OCI-LY3 (cell line): ENCODE results near the gene NRP2.

Source experiments
- H2AFZ ChIP-seq: fragments of 200-600, 300-600 bp; shearing (Covaris generic); 2 replicates; pipeline ENCODE4 v1.6.0; 2014; ENCODE audit warnings: antibody characterized with exemption, low read depth, low read length
- H3K27ac ChIP-seq: fragments of 200-600, 300-600 bp; sonication (generic); 2 replicates; pipeline ENCODE4 v1.5.1; 2014; ENCODE audit warnings: mild to moderate bottlenecking, low read length, moderate library complexity, mixed read lengths
- H3K27me3 ChIP-seq: fragments of 200-600, 300-600 bp; sonication (generic); 2 replicates; pipeline ENCODE4 v1.6.1; 2014; ENCODE audit warnings: low read depth, low read length, mixed read lengths
- H3K36me3 ChIP-seq: fragments of 200-600, 300-600 bp; sonication (generic); replicated peaks from 2 replicates; pipeline ENCODE3; 2014; ENCODE audit warnings: low read depth, low read length, mixed read lengths
- H3K4me1 ChIP-seq: fragments of 300-600, 200-600 bp; sonication (generic); 2 replicates; pipeline ENCODE4 v1.6.1; 2014; ENCODE audit warnings: low read length, mixed read lengths
- H3K4me2 ChIP-seq: fragments of 200-600, 300-600 bp; sonication (generic); 2 replicates; pipeline ENCODE4 v1.6.1; 2014; ENCODE audit warnings: low read length, mixed read lengths
- H3K4me3 ChIP-seq: fragments of 300-600, 200-600 bp; sonication (generic); 2 replicates; pipeline ENCODE4 v1.5.1; 2014; ENCODE audit warnings: antibody characterized with exemption, mild to moderate bottlenecking, low read length, moderate library complexity
- H3K79me2 ChIP-seq: fragments of 300-600, 200-600 bp; shearing (Covaris generic); 2 replicates; pipeline ENCODE4 v1.6.1; 2014; ENCODE audit warnings: mild to moderate bottlenecking, low read length, mixed read lengths
- H3K9ac ChIP-seq: fragments of 300-600, 200-600 bp; shearing (Covaris generic); 2 replicates; pipeline ENCODE4 v1.6.0; 2014; ENCODE audit warnings: mild to moderate bottlenecking, low read length, moderate library complexity
- H3K9me3 ChIP-seq: fragments of 200-600, 300-600 bp; shearing (Covaris generic); 2 replicates; pipeline ENCODE4 v1.6.1; 2014; ENCODE audit warnings: low read length, mixed read lengths; ENCODE audit not compliant: insufficient read depth
- H4K20me1 ChIP-seq: fragments of 200-600, 300-600 bp; sonication (generic); 2 replicates; pipeline ENCODE4 v1.6.1; 2016; ENCODE audit warnings: low read length, mixed read lengths; ENCODE audit not compliant: insufficient read depth
- EZH2phosphoT487 ChIP-seq: fragments of 200-600 bp; shearing (Covaris generic); IDR thresholded peaks from 2 replicates; pipeline ENCODE4 v1.6.1; 2018; ENCODE audit warnings: antibody characterized with exemption, mixed run types, low read depth
- TF ChIP-seq, protein P1 (sequence below): fragments of 200-600, 300-600 bp; sonication (generic); IDR thresholded peaks from 2 replicates; pipeline ENCODE4 v1.5.1; 2014; ENCODE audit warnings: antibody characterized with exemption, low read length, low read depth

NRP2 gene

DNA sequence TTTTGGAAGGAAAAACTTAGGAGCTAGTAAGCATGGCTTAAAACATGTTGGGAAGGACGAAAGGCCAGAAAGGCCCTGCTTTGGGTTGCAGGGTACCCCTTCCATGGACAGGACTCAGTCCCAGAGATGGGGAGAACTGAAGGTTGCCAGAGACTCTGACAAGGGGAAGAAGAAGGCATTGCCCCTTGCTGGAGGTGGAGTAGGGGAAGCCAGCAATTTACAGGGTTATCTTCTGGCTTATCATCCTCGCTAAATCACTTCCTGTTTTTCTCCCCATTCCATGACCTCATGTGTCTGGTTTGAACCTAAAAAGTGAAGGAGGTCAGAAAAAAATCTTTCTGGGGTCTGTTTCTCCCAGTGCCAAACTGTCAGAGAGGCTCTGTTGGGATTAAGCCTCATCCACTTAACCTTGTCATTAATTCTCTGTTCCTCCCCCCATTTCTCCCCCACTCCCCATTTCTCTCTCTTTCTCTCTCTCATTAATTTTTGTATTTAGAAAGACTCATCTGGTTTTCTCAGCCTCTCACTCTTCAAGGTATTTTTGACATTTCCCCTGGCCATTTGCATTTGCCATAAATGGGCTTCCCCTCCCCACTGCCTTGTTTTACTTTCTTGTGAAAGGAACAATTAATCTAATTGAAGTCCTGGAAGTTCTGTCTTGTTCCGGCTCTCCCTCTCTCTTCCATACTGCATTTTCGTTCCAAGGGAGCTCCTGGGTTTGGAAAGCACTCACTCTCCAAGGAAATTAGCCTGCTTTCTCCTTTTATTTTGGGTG lies 17.4 kb downstream of the NRP2 start:
- H3K79me2 ChIP-seq, result no peaks in the 10 kb centered on the region
- H4K20me1 ChIP-seq, result no peaks in the 10 kb centered on the region
- H3K27me3 ChIP-seq, result no peaks in the 10 kb centered on the region
- no peak for TF ChIP-seq EZH2phosphoT487
- TF ChIP-seq, protein P1, sequence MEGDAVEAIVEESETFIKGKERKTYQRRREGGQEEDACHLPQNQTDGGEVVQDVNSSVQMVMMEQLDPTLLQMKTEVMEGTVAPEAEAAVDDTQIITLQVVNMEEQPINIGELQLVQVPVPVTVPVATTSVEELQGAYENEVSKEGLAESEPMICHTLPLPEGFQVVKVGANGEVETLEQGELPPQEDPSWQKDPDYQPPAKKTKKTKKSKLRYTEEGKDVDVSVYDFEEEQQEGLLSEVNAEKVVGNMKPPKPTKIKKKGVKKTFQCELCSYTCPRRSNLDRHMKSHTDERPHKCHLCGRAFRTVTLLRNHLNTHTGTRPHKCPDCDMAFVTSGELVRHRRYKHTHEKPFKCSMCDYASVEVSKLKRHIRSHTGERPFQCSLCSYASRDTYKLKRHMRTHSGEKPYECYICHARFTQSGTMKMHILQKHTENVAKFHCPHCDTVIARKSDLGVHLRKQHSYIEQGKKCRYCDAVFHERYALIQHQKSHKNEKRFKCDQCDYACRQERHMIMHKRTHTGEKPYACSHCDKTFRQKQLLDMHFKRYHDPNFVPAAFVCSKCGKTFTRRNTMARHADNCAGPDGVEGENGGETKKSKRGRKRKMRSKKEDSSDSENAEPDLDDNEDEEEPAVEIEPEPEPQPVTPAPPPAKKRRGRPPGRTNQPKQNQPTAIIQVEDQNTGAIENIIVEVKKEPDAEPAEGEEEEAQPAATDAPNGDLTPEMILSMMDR, result no peak
- H3K27ac ChIP-seq, result peak overlapping the region; percentile 46
- peak overlapping the region; percentile 3; the same call in 1 of the 2 replicates for H3K9ac ChIP-seq
- H3K4me1 ChIP-seq, result peaks cover 33% of the 10 kb centered on the region
- no peaks in the 10 kb centered on the region for H3K36me3 ChIP-seq
- no peaks in the 10 kb centered on the region for H3K9me3 ChIP-seq
- H3K4me3 ChIP-seq, result 0 out of 2 replicates have a peak overlapping the region, but pooled peaks have one; percentile 6
- peak overlapping the region; percentile 58 for H3K4me2 ChIP-seq
- H2AFZ ChIP-seq, result no peak overlapping the region

DNA sequence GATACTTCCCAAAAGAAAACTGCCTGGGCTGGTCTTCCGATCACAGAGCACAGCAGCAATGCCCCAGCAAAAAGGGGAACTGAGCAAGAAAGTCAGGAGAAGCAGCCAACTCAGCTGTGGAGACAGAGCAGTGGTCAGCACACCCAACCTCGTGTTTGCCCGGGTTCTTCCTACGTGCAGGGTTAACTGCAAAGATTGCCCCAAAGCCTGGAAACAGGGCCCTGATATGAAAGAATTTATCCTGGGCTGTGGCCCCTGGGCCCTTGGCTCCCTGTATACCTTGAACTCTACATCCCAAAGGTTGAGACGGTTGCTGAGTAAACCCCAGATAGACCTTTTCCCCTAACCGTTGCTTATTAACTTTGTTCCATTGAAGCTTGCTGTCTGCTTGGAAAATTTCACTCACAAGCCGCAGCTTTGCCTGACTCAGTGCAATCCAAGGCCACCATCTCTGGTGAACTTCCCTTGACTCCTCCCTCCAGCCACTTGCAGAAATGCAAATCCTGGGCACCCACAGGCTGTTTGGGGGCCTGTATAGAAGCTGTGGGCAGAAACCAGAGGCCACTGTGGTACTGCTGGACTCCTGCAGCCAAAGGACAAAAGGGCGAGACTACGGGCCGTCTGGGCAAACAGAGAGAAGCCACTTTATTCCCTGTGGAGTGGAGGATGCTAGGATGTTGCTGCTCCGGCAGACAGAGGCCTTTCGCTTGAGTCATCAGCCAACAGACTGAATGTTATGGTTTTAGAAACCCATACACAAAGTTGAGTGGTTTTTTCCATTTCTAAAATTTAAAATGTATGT lies 18.2 kb downstream of the NRP2 start:
- Histone ChIP-seq H3K79me2 (no peaks in the 10 kb centered on the region), H3K27me3 (no peaks in the 10 kb centered on the region), H3K9me3 (no peaks in the 10 kb centered on the region), H3K9ac (peak overlapping the region; percentile 3; the same call in 1 of the 2 replicates), H4K20me1 (no peaks in the 10 kb centered on the region), H2AFZ (no peak overlapping the region; the same call in 1 of the 2 replicates), H3K4me3 (0 out of 2 replicates have a peak overlapping the region, but pooled peaks have one; percentile 6), H3K27ac (peak overlapping the region; percentile 46), H3K4me1 (peaks cover 33% of the 10 kb centered on the region), H3K4me2 (peak overlapping the region; percentile 58), H3K36me3 (no peaks in the 10 kb centered on the region)
- TF ChIP-seq, protein P1, result no peak
- TF ChIP-seq EZH2phosphoT487, result no peak

GRCh38 chr2:205701509-205701908 lies 19.2 kb downstream of the NRP2 start:
- H3K36me3 ChIP-seq, result no peaks in the 10 kb centered on the region
- H3K4me2 ChIP-seq, result no peak overlapping the region
- H3K9ac ChIP-seq, result no peak overlapping the region
- no peaks in the 10 kb centered on the region for H3K79me2 ChIP-seq
- H3K27me3 ChIP-seq, result no peaks in the 10 kb centered on the region
- peaks cover 40% of the 10 kb centered on the region for H3K4me1 ChIP-seq
- no peaks in the 10 kb centered on the region for H4K20me1 ChIP-seq
- no peak overlapping the region for H3K27ac ChIP-seq
- no peak overlapping the region for H2AFZ ChIP-seq
- H3K4me3 ChIP-seq, result no peak overlapping the region
- H3K9me3 ChIP-seq, result no peaks in the 10 kb centered on the region
- TF ChIP-seq, protein P1, result no peak

DNA sequence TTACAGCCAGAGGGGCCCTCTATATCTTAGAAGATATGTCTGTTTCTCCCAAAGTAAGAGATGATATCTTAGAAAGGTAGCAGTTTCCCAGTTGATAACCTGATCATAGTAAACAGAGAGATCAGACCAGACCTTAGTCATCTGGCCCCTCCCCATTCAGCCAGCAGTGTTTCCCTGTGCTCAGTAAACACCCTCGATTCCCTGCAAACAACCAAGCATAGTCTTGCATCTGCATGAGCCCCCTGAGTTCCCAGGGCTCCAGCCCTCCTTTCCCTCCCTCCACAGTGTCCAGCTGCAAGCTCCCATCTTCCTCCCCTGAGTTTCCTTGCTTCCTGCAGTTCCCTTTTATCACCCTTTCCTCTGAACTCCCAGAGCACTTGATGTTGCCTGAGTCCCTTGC lies 20.3 kb downstream of the NRP2 start:
- Histone ChIP-seq H2AFZ (no peak overlapping the region), H4K20me1 (no peaks in the 10 kb centered on the region), H3K27ac (no peak overlapping the region), H3K4me1 (peaks cover 51% of the 10 kb centered on the region), H3K79me2 (no peaks in the 10 kb centered on the region), H3K4me2 (no peak overlapping the region), H3K36me3 (no peaks in the 10 kb centered on the region), H3K4me3 (no peak overlapping the region), H3K9me3 (no peaks in the 10 kb centered on the region), H3K9ac (no peak overlapping the region), H3K27me3 (no peaks in the 10 kb centered on the region)
- no peak for TF ChIP-seq EZH2phosphoT487
- TF ChIP-seq, protein P1, result no peak
